ENCODE data around the gene CLIP3. TPM values are rescaled to one million over a fixed set of nuclear protein-coding genes. Genes with fewer than 3 reads are reported as not detected.
"Not testable (repeated sequence)": the region's sequence is repeated elsewhere in the genome, so short reads cannot be mapped to it uniquely, and the experiment has no call there.

Gene CLIP3
- total and polyA plus RNA-seq, 8 donors = 1.8 to 17.1 (median 6.5) TPM

- H3K27ac ChIP-seq = no peak overlapping the region
- no peaks in the 10 kb centered on the region for H3K27me3 ChIP-seq
- no peak overlapping the region for H3K4me3 ChIP-seq
- no peak for TF ChIP-seq CTCF (IDR thresholded peaks at IDR 0.05)
- no peak for TF ChIP-seq POLR2A (IDR thresholded peaks at IDR 0.05)
- no peak for TF ChIP-seq POLR2AphosphoS5 (IDR thresholded peaks at IDR 0.05)
- no peak for TF ChIP-seq EP300 (IDR thresholded peaks at IDR 0.05)
- DNase-seq = no peak
- peaks cover 0 to 21% (median 0%) of the 10 kb centered on the region in 4 donors for H3K36me3 ChIP-seq
- 92 to 97% (median 95%) methylated on average over 3 of the region's 3 CpGs for WGBS, 5 donors
- no peaks in the 10 kb centered on the region for H3K4me1 ChIP-seq
- intact Hi-C loops (cut with DNase I; ENCODE audit: low total_unique reads) = no loop called here
- H3K9me3 ChIP-seq = no peaks in the 10 kb centered on the region
Observed at GRCh38 chr19:36079389-36079945, 46.8 kb upstream of the CLIP3 start.

DNA sequence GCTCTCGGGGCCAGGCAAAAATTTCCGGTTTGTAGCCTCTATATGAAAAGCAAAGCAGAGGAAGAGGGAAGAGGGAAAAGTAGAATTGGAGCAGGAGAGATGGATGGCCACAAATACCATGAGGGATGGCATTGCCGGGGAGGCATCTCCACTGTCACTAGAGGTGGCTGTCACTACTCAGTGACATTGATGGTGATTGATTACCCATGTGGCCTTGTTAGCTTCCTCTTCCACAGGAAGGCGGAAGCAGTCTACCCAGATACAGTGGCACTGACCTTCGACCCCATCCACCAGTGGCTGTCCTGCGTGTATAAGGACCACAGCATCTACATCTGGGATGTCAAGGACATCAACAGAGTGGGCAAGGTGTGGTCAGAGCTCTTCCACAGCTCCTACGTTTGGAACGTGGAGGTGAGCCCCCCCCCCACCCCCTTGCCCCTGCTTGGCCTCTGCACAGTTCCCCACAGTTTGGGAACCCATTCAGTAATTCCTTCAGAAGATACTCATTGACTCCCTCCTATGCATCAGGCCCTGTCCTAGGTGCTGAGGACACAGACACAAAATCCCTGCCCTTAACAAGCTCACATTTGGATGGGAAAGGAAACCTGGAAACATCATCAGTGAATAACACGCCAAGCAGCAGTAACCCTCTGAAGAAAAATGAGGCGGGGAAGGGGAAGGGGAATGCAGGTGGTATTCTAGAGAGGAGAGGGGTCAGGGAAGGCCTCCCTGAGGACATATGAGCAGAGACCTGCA is 40.6 kb upstream of the CLIP3 start:
- Histone ChIP-seq H3K27me3 (no peaks in the 10 kb centered on the region), H3K4me3 (no peak overlapping the region), H3K9me3 (no peaks in the 10 kb centered on the region), H3K4me1 (peaks cover 0 to 12% (median 10%) of the 10 kb centered on the region in 4 donors), H3K36me3 (peaks cover 0 to 10% (median 0%) of the 10 kb centered on the region in 4 donors), H3K27ac (no peak overlapping the region)
- no peak for DNase-seq
- TF ChIP-seq POLR2A (IDR thresholded peaks at IDR 0.05) (no peak), CTCF (IDR thresholded peaks at IDR 0.05) (no peak), EP300 (IDR thresholded peaks at IDR 0.05) (no peak), POLR2AphosphoS5 (IDR thresholded peaks at IDR 0.05) (no peak)
- WGBS, 5 donors = 87 to 90% (median 89%) methylated on average over 10 of the region's 10 CpGs
- intact Hi-C loops (cut with DNase I; ENCODE audit: low total_unique reads) = no loop called here

DNA sequence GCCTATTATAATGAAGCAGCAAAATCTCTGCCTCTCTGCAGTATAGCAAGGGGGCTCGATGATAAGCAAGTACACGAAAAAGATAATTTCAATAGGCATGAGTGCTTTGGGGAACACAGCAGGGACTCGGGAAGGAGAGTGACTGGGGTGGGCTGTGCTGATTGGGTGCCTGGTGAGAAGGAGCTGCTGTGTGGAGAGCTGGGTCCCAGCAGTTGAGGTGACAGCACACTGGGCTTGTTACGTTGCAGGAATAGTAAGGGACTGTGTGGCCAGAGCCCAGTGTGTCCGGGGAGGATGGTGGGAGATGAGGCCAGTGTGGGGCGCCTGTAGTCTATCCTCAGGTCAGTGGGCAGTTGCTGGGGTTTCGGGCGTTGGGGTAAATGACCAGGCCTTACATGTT is 39.4 kb upstream of the CLIP3 start:
- 87 to 95% (median 92%) methylated on average over 8 of the region's 8 CpGs for WGBS, 5 donors
- H3K27me3 ChIP-seq = no peaks in the 10 kb centered on the region
- TF ChIP-seq POLR2AphosphoS5 (IDR thresholded peaks at IDR 0.05) = no peak
- no peak for TF ChIP-seq CTCF (IDR thresholded peaks at IDR 0.05)
- no peak for TF ChIP-seq EP300 (IDR thresholded peaks at IDR 0.05)
- TF ChIP-seq POLR2A (IDR thresholded peaks at IDR 0.05) = no peak
- H3K4me1 ChIP-seq = peaks cover 0 to 12% (median 10%) of the 10 kb centered on the region in 4 donors
- no peaks in the 10 kb centered on the region for H3K9me3 ChIP-seq
- intact Hi-C loops (cut with DNase I; ENCODE audit: low total_unique reads) = no loop called here
- DNase-seq = no peak
- peaks cover 0 to 17% (median 0%) of the 10 kb centered on the region in 4 donors for H3K36me3 ChIP-seq
- no peak overlapping the region for H3K4me3 ChIP-seq
- H3K27ac ChIP-seq = no peak overlapping the region

DNA sequence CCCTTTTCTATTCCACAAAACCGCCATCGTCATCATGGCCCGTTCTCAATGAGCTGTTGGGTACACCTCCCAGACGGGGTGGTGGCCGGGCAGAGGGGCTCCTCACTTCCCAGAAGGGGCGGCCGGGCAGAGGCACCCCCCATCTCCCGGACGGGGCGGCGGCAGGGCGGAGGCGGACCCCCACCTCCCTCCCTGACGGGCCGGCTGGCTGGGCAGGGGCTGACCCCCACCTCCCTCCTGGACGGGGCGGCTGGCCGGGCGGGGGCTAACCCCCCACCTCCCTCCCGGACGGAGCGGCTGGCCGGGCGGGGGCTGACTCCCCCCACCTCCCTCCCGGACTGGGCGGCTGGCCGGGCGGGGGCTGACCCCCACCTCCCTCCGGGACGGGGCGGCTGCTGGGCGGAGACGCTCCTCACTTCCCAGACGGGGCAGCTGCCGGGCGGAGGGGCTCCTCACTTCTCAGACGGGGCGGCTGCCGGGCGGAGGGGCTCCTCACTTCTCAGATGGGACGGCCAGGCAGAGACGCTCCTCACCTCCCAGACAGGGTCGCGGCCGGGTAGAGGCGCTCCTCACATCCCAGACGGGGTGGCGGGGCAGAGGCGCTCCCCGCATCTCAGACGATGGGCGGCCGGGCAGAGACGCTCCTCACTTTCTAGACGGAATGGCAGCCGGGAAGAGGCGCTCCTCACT is 36.3 kb upstream of the CLIP3 start:
- H3K27me3 ChIP-seq; H3K4me3 ChIP-seq; intact Hi-C loops (cut with DNase I; ENCODE audit: low total_unique reads); DNase-seq; H3K9me3 ChIP-seq; H3K27ac ChIP-seq: not testable (repeated sequence)
- Histone ChIP-seq H3K4me1 (peaks cover 0 to 12% (median 10%) of the 10 kb centered on the region in 4 donors), H3K36me3 (peaks cover 0 to 19% (median 0%) of the 10 kb centered on the region in 4 donors)
- 97 to 98% (median 98%) methylated on average over 16 to 48 of the region's 57 CpGs for WGBS, 5 donors

All from stomach (tissue), 9 donors.